CD4-positive, alpha-beta T cell treated with Interleukin-21 for 1 hour (primary cell): Measurements from ENCODE around the gene IBTK.
"Not testable (repeated sequence)": the region's sequence is repeated elsewhere in the genome, so short reads cannot be mapped to it uniquely, and the experiment has no call there.

Experiments
- DNase-seq: peaks from one replicate; pipeline ENCODE4 v3.0.0-alpha.2; 2020

IBTK gene

GRCh38 chr6:82247505-82248272 lies at the start of gene IBTK:
IBTK (minus strand) TSS chr6:82247744; CDS start chr6:82240486, 7,258 bp downstream.
- peak; percentile 94 for DNase-seq

GRCh38 chr6:82283771-82284410 lies 36.3 kb upstream of the IBTK start:
- DNase-seq = no peak

GRCh38 chr6:82281550-82281949 lies 34.0 kb upstream of the IBTK start:
- DNase-seq = peak; percentile 22

- DNase-seq = no peak
Observed at GRCh38 chr6:82277686-82278085, 30.1 kb upstream of the IBTK start.

GRCh38 chr6:82275686-82276085 lies 28.1 kb upstream of the IBTK start:
- no peak for DNase-seq

GRCh38 chr6:82273295-82273694 lies 25.8 kb upstream of the IBTK start:
- no peak for DNase-seq

GRCh38 chr6:82270881-82271635 lies 23.5 kb upstream of the IBTK start:
- DNase-seq = peak; percentile 49

- no peak for DNase-seq
Observed at GRCh38 chr6:82268301-82268846, 20.8 kb upstream of the IBTK start.

GRCh38 chr6:82264824-82265223 lies 17.3 kb upstream of the IBTK start:
- no peak for DNase-seq

GRCh38 chr6:82264321-82264720 lies 16.8 kb upstream of the IBTK start:
- DNase-seq = no peak

GRCh38 chr6:82263916-82264315 lies 16.4 kb upstream of the IBTK start:
- DNase-seq = no peak

- DNase-seq = no peak
Observed at GRCh38 chr6:82260997-82261732, 13.6 kb upstream of the IBTK start.

- no peak for DNase-seq
Observed at GRCh38 chr6:82259389-82259788, 11.8 kb upstream of the IBTK start.

GRCh38 chr6:82257088-82257774 lies 9.7 kb upstream of the IBTK start:
- DNase-seq = no peak

- DNase-seq = not testable (repeated sequence)
Observed at GRCh38 chr6:82254722-82255121, 7.2 kb upstream of the IBTK start.

- peak; percentile 49 for DNase-seq
Observed at GRCh38 chr6:82251942-82252341, 4.4 kb upstream of the IBTK start.

- no peak for DNase-seq
Observed at GRCh38 chr6:82249381-82250253, 2.1 kb upstream of the IBTK start.

- DNase-seq = no peak
Observed at GRCh38 chr6:82248273-82248735, 760 bp upstream of the IBTK start.

- peak; percentile 13 for DNase-seq
Observed at GRCh38 chr6:82246802-82247504, 591 bp downstream of the IBTK start.

GRCh38 chr6:82246370-82246769 lies 1.2 kb downstream of the IBTK start:
- DNase-seq = no peak
